Upper lobe of left lung (tissue), 4 donors: ENCODE results near the gene NSF.
"Not testable (repeated sequence)": the region's sequence is repeated elsewhere in the genome, so short reads cannot be mapped to it uniquely, and the experiment has no call there.

Experiments used
- CTCF ChIP-seq, 6 experiments: fragments of 450-650 bp in 4 of 6; fragments of 200-600 bp in 2 of 6; sonication (generic) in 2 of 6; IDR thresholded peaks; one replicate each; pipeline ENCODE4 v1.5.1; 2016 to 2019; ENCODE audit warnings: antibody characterized with exemption in 6 of 6
- EP300 ChIP-seq, 4 donors: sonication (generic); formaldehyde crosslinking; IDR thresholded peaks; one replicate each; pipeline ENCODE4 v1.5.1; 2017; ENCODE audit warnings: antibody characterized with exemption in 4 of 4, control low read depth in 2 of 4
- POLR2A ChIP-seq, 4 donors: fragments of 450-650 bp; IDR thresholded peaks; one replicate each; pipeline ENCODE4 v1.5.1; 2016 to 2017; ENCODE audit warnings: antibody characterized with exemption in 4 of 4, mild to moderate bottlenecking in 2 of 4

- TF ChIP-seq CTCF, POLR2A, EP300 (IDR thresholded peaks at IDR 0.05): not testable (repeated sequence)
Measured at GRCh38 chr17:46617121-46617520, 26.7 kb downstream of the NSF start.
